Parathyroid adenoma (tissue), 2 donors: ENCODE results near the gene GAR1.
A peak's percentile ranks its signal among the peaks of the same experiment; 100 is the strongest.
"Not testable (repeated sequence)": the region's sequence is repeated elsewhere in the genome, so short reads cannot be mapped to it uniquely, and the experiment has no call there.

ENCODE experiments used
- H2AFZ ChIP-seq: fragments of 300-600 bp; sonication (generic); one replicate; pipeline ENCODE4 v1.7.0; 2017; ENCODE audit warnings: antibody characterized with exemption, mild to moderate bottlenecking
- H3K27ac ChIP-seq: fragments of 300-600 bp; sonication (generic); one replicate; pipeline ENCODE4 v1.7.0; 2017
- H3K27me3 ChIP-seq: fragments of 300-600 bp; sonication (generic); one replicate; pipeline ENCODE4 v1.7.0; 2017; ENCODE audit warnings: low read length; ENCODE audit not compliant: control insufficient read depth, insufficient read depth
- H3K36me3 ChIP-seq: fragments of 300-600 bp; sonication (generic); one replicate; pipeline ENCODE4 v1.7.0; 2017; ENCODE audit warnings: low read length; ENCODE audit not compliant: control insufficient read depth, insufficient read depth
- H3K4me1 ChIP-seq: fragments of 300-600 bp; sonication (generic); one replicate; pipeline ENCODE4 v1.7.0; 2017; ENCODE audit warnings: control low read depth
- H3K4me2 ChIP-seq: fragments of 300-600 bp; sonication (generic); one replicate; pipeline ENCODE4 v1.7.0; 2017; ENCODE audit warnings: low read length
- H3K4me3 ChIP-seq: fragments of 300-600 bp; sonication (generic); one replicate; pipeline ENCODE4 v1.7.0; 2017; ENCODE audit warnings: low read depth, low read length
- H3K79me2 ChIP-seq: fragments of 300-600 bp; sonication (generic); one replicate; pipeline ENCODE4 v1.7.0; 2017; ENCODE audit warnings: control low read depth
- H3K9ac ChIP-seq: fragments of 300-600 bp; sonication (generic); one replicate; pipeline ENCODE4 v1.7.0; 2017; ENCODE audit warnings: mild to moderate bottlenecking
- H3K9me3 ChIP-seq: fragments of 300-600 bp; sonication (generic); one replicate; pipeline ENCODE4 v1.7.0; 2017; ENCODE audit warnings: low read length; ENCODE audit not compliant: control insufficient read depth
- TF ChIP-seq, protein P1 (sequence below): fragments of 300-600 bp; sonication (generic); IDR thresholded peaks from one replicate; pipeline ENCODE4 v1.7.0; 2017; ENCODE audit warnings: antibody characterized with exemption, mild to moderate bottlenecking
- donor health status: primary hyperparathyroidism.

Gene GAR1

GRCh38 chr4:109815151-109816081, at the start of gene GAR1:
GAR1 (plus strand) TSS chr4:109815762; CDS start chr4:109816165, 403 bp downstream.
- Histone ChIP-seq H3K9ac (peak within 1 kb of the TSS; percentile 21), H3K27me3 (no peaks in the 10 kb centered on the region), H3K9me3 (no peaks in the 10 kb centered on the region), H3K4me3 (peak within 1 kb of the TSS; percentile 87), H3K27ac (peak within 1 kb of the TSS; percentile 77), H3K79me2 (no peaks in the 10 kb centered on the region), H3K4me2 (peak within 1 kb of the TSS; percentile 95), H2AFZ (peak within 1 kb of the TSS; percentile 85), H3K4me1 (no peaks in the 10 kb centered on the region), H3K36me3 (no peaks in the 10 kb centered on the region)
- TF ChIP-seq, protein P1, sequence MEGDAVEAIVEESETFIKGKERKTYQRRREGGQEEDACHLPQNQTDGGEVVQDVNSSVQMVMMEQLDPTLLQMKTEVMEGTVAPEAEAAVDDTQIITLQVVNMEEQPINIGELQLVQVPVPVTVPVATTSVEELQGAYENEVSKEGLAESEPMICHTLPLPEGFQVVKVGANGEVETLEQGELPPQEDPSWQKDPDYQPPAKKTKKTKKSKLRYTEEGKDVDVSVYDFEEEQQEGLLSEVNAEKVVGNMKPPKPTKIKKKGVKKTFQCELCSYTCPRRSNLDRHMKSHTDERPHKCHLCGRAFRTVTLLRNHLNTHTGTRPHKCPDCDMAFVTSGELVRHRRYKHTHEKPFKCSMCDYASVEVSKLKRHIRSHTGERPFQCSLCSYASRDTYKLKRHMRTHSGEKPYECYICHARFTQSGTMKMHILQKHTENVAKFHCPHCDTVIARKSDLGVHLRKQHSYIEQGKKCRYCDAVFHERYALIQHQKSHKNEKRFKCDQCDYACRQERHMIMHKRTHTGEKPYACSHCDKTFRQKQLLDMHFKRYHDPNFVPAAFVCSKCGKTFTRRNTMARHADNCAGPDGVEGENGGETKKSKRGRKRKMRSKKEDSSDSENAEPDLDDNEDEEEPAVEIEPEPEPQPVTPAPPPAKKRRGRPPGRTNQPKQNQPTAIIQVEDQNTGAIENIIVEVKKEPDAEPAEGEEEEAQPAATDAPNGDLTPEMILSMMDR, result no peak

DNA sequence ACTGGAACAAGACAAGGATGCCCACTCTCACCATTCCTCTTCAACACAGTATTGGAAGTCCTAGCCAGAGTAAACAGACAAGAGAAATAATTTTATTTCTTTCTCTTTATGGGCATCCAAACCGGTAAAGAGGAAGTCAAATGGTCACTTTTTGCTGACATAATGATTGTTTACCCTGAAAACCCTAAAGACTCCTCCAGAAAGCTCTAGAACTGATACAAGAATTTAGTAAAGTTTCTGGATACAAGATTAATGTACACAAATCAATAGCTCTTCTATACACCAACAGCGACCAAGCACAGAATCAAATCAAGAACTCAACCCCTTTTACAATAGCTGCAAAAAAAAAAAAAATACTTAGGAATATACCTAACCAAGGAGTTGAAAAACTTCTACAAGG, 33.5 kb upstream of the GAR1 start:
- not testable (repeated sequence) for H3K79me2 ChIP-seq

DNA sequence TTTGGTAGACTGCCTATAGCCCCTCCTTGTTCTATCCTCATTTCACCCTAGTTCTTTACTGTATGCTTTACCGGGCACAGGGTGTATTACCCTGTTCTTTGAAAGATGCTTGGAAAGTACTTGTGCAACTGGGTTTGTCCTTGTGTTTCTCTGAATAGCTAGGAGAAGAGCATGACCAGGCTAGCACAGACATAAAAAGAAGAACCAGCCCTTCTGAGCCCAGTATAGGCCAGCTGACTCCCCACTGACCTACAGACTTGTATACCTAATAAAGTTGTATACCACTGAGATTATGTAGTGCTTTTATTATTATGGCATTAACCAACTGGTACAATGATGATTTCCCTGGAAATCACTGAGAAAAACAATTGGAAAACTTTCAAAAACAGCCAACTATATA, 28.7 kb upstream of the GAR1 start:
- Histone ChIP-seq H2AFZ (no peak overlapping the region), H3K4me3 (no peak overlapping the region), H3K79me2 (no peaks in the 10 kb centered on the region), H3K9ac (no peak overlapping the region), H3K9me3 (no peaks in the 10 kb centered on the region), H3K4me2 (no peak overlapping the region), H3K27ac (no peak overlapping the region), H3K4me1 (no peaks in the 10 kb centered on the region), H3K36me3 (no peaks in the 10 kb centered on the region), H3K27me3 (no peaks in the 10 kb centered on the region)
- TF ChIP-seq, protein P1, result no peak

More for the DNA sequence above, 33.5 kb upstream of the GAR1 start:
- not testable (repeated sequence) for H2AFZ ChIP-seq, H3K9ac ChIP-seq, H3K9me3 ChIP-seq, H3K27ac ChIP-seq, H3K27me3 ChIP-seq, H3K4me2 ChIP-seq, H3K4me1 ChIP-seq, H3K36me3 ChIP-seq, H3K4me3 ChIP-seq

- Histone ChIP-seq H3K27ac (no peak overlapping the region), H3K36me3 (no peaks in the 10 kb centered on the region), H3K4me2 (no peak overlapping the region), H3K79me2 (no peaks in the 10 kb centered on the region), H3K4me1 (no peaks in the 10 kb centered on the region), H2AFZ (no peak overlapping the region), H3K4me3 (no peak overlapping the region), H3K27me3 (no peaks in the 10 kb centered on the region), H3K9ac (no peak overlapping the region), H3K9me3 (no peaks in the 10 kb centered on the region)
- TF ChIP-seq, protein P1, result no peak
Measured at GRCh38 chr4:109787807-109788206, 27.8 kb upstream of the GAR1 start.

DNA sequence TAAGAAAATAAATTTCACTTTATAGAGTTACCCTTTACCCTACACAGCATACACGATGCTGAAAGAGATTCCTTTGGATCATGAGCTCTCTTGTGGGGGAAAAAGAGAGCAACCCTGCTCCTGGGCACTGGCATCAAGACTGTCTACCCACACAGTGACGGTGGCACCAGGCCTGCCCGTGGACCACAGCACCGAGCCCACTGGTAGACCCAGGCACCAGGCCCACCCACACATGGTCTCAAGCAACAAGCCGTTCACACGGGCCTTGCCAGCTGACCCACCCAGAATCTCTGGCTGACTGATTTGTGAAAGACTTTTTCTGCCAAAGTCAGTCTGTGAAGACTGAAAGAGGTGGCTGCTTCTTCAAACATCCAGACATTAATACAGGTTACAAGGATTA, 20.5 kb upstream of the GAR1 start:
- H3K27me3 ChIP-seq, result no peaks in the 10 kb centered on the region
- no peak overlapping the region for H3K27ac ChIP-seq
- no peak overlapping the region for H3K4me3 ChIP-seq
- no peak overlapping the region for H2AFZ ChIP-seq
- no peak overlapping the region for H3K9ac ChIP-seq
- no peak overlapping the region for H3K4me2 ChIP-seq
- H3K36me3 ChIP-seq, result no peaks in the 10 kb centered on the region
- no peaks in the 10 kb centered on the region for H3K9me3 ChIP-seq
- TF ChIP-seq, protein P1, result no peak
- H3K4me1 ChIP-seq, result no peaks in the 10 kb centered on the region
- H3K79me2 ChIP-seq, result no peaks in the 10 kb centered on the region
